HCT116 (cell line): Measurements from ENCODE around the gene TRPM3. TPM values are rescaled to one million over a fixed set of nuclear protein-coding genes. Genes with fewer than 3 reads are reported as not detected.

Experiments
- ATAC-seq: fragments of 200-7000 bp; cut with Tn5 transposase; 2 replicates; pipeline ENCODE4 v1.9.1; 2020; ENCODE audit warnings: mild to moderate bottlenecking, moderate library complexity
- BruUV-seq: library from RNA; stranded (reverse); fragments of 400-500 nt; replicated peaks from 2 replicates; lab custom pipeline; 2021; lab: Mats Ljungman, UMichigan
- CTCF ChIA-PET: fragments of 300-600 bp; sonication (Branson Sonifier 250); formaldehyde crosslinking; loops from one replicate; lab custom pipeline; 2021; ENCODE audit warnings: antibody characterized with exemption; lab: Charles Lee
- POLR2A ChIA-PET: fragments of 300-600, 350-600 bp; sonication (Branson Sonifier 250); formaldehyde crosslinking; loops from one replicate; lab custom pipeline; 2021; ENCODE audit warnings: antibody characterized with exemption; lab: Charles Lee
- RAD21 ChIA-PET, 2 experiments: fragments of 300-600 bp; sonication (Branson Sonifier 250); formaldehyde crosslinking; loops; one replicate each; lab custom pipeline; 2023; ENCODE audit warnings: low total read pairs in 2 of 2; ENCODE audit not compliant: uncharacterized antibody in 2 of 2, unreplicated experiment in 2 of 2, low non-redundant PET in 1 of 2; lab: Charles Lee
- DNase-seq: peaks from one replicate; pipeline ENCODE4 v3.0.0-alpha.2; 2010; ENCODE audit warnings: low read depth, low spot score
- H2AFZ ChIP-seq: fragments of 200-600 bp; shearing (Covaris generic), sonication (generic); 2 replicates; pipeline ENCODE4 v1.6.1; 2017; ENCODE audit warnings: low read depth, mixed run types, mixed read lengths, antibody characterized with exemption, low read length; ENCODE audit not compliant: poor library complexity, severe bottlenecking
- H3K27ac ChIP-seq: 2 replicates; pipeline ENCODE4 v1.5.1; 2012; ENCODE audit warnings: low read depth, low read length
- H3K27me3 ChIP-seq: fragments of 200-600 bp; sonication (generic); 2 replicates; pipeline ENCODE4 v1.6.1; 2016; ENCODE audit warnings: mixed run types, low read length, mixed read lengths; ENCODE audit not compliant: insufficient read depth
- H3K36me3 ChIP-seq, 2 experiments: fragments of 200-500 bp in 1 of 2; fragments of 200-600 bp in 1 of 2; sonication (Bioruptor generic) in 1 of 2; sonication (generic) in 1 of 2; 2 replicates each; pipeline versions ENCODE4 v1.5.1 to v1.6.1; 2014 to 2016; ENCODE audit warnings: low read length in 2 of 2, inconsistent platforms in 1 of 2, mixed read lengths in 1 of 2, mixed run types in 1 of 2; ENCODE audit not compliant: insufficient read depth in 2 of 2, control insufficient read depth in 1 of 2
- H3K4me1 ChIP-seq, 2 experiments: fragments of 200-600 bp in 1 of 2; sonication (generic) in 1 of 2; 2 replicates each; pipeline versions ENCODE4 v1.5.1 to v1.6.1; 2012 to 2017; ENCODE audit warnings: low read length in 2 of 2, inconsistent platforms in 1 of 2, mild to moderate bottlenecking in 1 of 2, mixed read lengths in 1 of 2, mixed run types in 1 of 2, moderate library complexity in 1 of 2; ENCODE audit not compliant: insufficient read depth in 2 of 2, control insufficient read depth in 1 of 2
- H3K4me2 ChIP-seq: fragments of 200-600 bp; sonication (generic); 2 replicates; pipeline ENCODE4 v1.6.1; 2017; ENCODE audit warnings: mixed run types, low read length, mixed read lengths
- H3K4me3 ChIP-seq, 2 experiments: fragments of 200-600 bp in 1 of 2; sonication (generic) in 1 of 2; replicated peaks in 1 of 2; 2 replicates each; pipeline ENCODE4 v1.5.1; 2011 to 2016; ENCODE audit warnings: low read length in 2 of 2, control low read depth in 1 of 2, low read depth in 1 of 2, mild to moderate bottlenecking in 1 of 2, mixed read lengths in 1 of 2, mixed run types in 1 of 2
- H3K79me2 ChIP-seq: fragments of 200-600 bp; sonication (generic); 2 replicates; pipeline ENCODE4 v1.6.1; 2017; ENCODE audit warnings: mild to moderate bottlenecking, mixed run types, low read length, moderate library complexity, mixed read lengths; ENCODE audit not compliant: insufficient read depth
- H3K9ac ChIP-seq: fragments of 200-600 bp; sonication (generic); 2 replicates; pipeline ENCODE4 v1.6.1; 2016; ENCODE audit warnings: low read length, mixed read lengths
- H3K9me2 ChIP-seq: fragments of 200-600 bp; sonication (generic), shearing (Covaris generic); 2 replicates; pipeline ENCODE4 v1.6.1; 2017; ENCODE audit warnings: mixed run types, mild to moderate bottlenecking, moderate library complexity; ENCODE audit not compliant: insufficient read depth
- H3K9me3 ChIP-seq, 2 experiments: fragments of 200-500 bp in 1 of 2; fragments of 200-600 bp in 1 of 2; sonication (Bioruptor generic) in 1 of 2; sonication (generic) in 1 of 2; 2 replicates each; pipeline ENCODE4 v1.6.1; 2014 to 2017; ENCODE audit warnings: low read length in 2 of 2, mixed read lengths in 2 of 2, inconsistent platforms in 1 of 2, low read depth in 1 of 2, mild to moderate bottlenecking in 1 of 2, mixed run types in 1 of 2, moderate library complexity in 1 of 2; ENCODE audit not compliant: control insufficient read depth in 1 of 2, insufficient read depth in 1 of 2
- H4K20me1 ChIP-seq: fragments of 200-600 bp; sonication (generic), shearing (Covaris generic); 2 replicates; pipeline ENCODE4 v1.6.1; 2017; ENCODE audit warnings: mixed run types, mild to moderate bottlenecking, moderate library complexity; ENCODE audit not compliant: insufficient read depth
- ATF3 ChIP-seq: IDR thresholded peaks from 2 replicates; pipeline ENCODE4 v1.6.1; 2012
- CBX3 ChIP-seq: IDR thresholded peaks from 2 replicates; pipeline ENCODE4 v1.6.1; 2012; ENCODE audit warnings: low read depth
- CEBPB ChIP-seq: IDR thresholded peaks from 2 replicates; pipeline ENCODE4 v1.6.1; 2012; ENCODE audit warnings: low read depth
- EGR1 ChIP-seq: IDR thresholded peaks from 2 replicates; pipeline ENCODE4 v1.6.1; 2012; ENCODE audit warnings: low read depth
- EZH2 ChIP-seq: fragments of 200-600 bp; sonication (generic); IDR thresholded peaks from 2 replicates; pipeline ENCODE4 v1.6.1; 2017; ENCODE audit warnings: antibody characterized with exemption, mixed run types
- FOSL1 ChIP-seq: IDR thresholded peaks from 2 replicates; pipeline ENCODE4 v1.6.1; 2012; ENCODE audit warnings: low read depth
- MAX ChIP-seq: IDR thresholded peaks from 2 replicates; pipeline ENCODE4 v1.6.1; 2012
- POLR2A ChIP-seq: IDR thresholded peaks from 2 replicates; pipeline ENCODE4 v1.7.0; 2011; ENCODE audit warnings: borderline replicate concordance; ENCODE audit not compliant: insufficient read depth, insufficient read length; ENCODE audit errors: extremely low read depth
- POLR2AphosphoS5 ChIP-seq: IDR thresholded peaks from 2 replicates; pipeline ENCODE4 v1.6.1; 2011; ENCODE audit warnings: mild to moderate bottlenecking, low read depth, low read length, moderate library complexity
- SIN3A ChIP-seq: IDR thresholded peaks from 2 replicates; pipeline ENCODE4 v1.6.1; 2012; ENCODE audit warnings: low read depth
- SP1 ChIP-seq: IDR thresholded peaks from 2 replicates; pipeline ENCODE4 v1.6.1; 2012; ENCODE audit warnings: low read depth
- SRF ChIP-seq: IDR thresholded peaks from 2 replicates; pipeline ENCODE4 v1.6.1; 2012; ENCODE audit warnings: low read depth
- TCF7L2 ChIP-seq: IDR thresholded peaks from 2 replicates; pipeline ENCODE4 v1.7.0; 2011; ENCODE audit warnings: borderline replicate concordance, inconsistent platforms; ENCODE audit not compliant: insufficient read depth, insufficient read length; ENCODE audit errors: extremely low read depth
- YY1 ChIP-seq: IDR thresholded peaks from 2 replicates; pipeline ENCODE4 v1.6.1; 2011; ENCODE audit warnings: low read length, low read depth, moderate library complexity, mild to moderate bottlenecking; ENCODE audit not compliant: insufficient replicate concordance; ENCODE audit errors: extremely low read depth
- ZFX ChIP-seq: fragments of 450-650 bp; IDR thresholded peaks from 2 replicates; pipeline ENCODE4 v1.6.1; 2017
- ZNF274 ChIP-seq: fragments of 200-500 bp; sonication (Bioruptor generic); IDR thresholded peaks from 2 replicates; pipeline ENCODE4 v1.6.1; 2014; ENCODE audit warnings: mild to moderate bottlenecking, low read depth, low read length, inconsistent platforms
- intact Hi-C: fragments of 100-400 bp; cut with micrococcal nuclease; formaldehyde crosslinking; loops from 2 replicates; pipeline ENCODE4 v1.10.0; 2022
- total RNA-seq: library from RNA; stranded (reverse); gene quantifications from one replicate; pipeline ENCODE4 v1.2.1, GENCODE V29; 2021; ENCODE audit not compliant: unreplicated experiment
- TF ChIP-seq, protein P1 (sequence below), 3 experiments: fragments of 200-600 bp in 1 of 3; sonication (generic) in 1 of 3; IDR thresholded peaks in 2 of 3; conservative IDR thresholded peaks in 1 of 3; 2 replicates each; pipeline ENCODE4 v1.5.1; 2012 to 2017; ENCODE audit warnings: low read depth in 2 of 3, low read length in 2 of 3, antibody characterized with exemption in 1 of 3, borderline replicate concordance in 1 of 3, control low read depth in 1 of 3, mild to moderate bottlenecking in 1 of 3, mixed read lengths in 1 of 3, mixed run types in 1 of 3, moderate library complexity in 1 of 3; ENCODE audit not compliant: insufficient read depth in 1 of 3
- TF ChIP-seq, protein P2 (sequence below): IDR thresholded peaks from 2 replicates; pipeline ENCODE4 v1.6.1; 2011; ENCODE audit warnings: mild to moderate bottlenecking, low read length, moderate library complexity; ENCODE audit not compliant: insufficient replicate concordance; ENCODE audit errors: extremely low read depth

The TRPM3 gene
- total RNA-seq, 1 experiment from 2014 or later = not detected

DNA sequence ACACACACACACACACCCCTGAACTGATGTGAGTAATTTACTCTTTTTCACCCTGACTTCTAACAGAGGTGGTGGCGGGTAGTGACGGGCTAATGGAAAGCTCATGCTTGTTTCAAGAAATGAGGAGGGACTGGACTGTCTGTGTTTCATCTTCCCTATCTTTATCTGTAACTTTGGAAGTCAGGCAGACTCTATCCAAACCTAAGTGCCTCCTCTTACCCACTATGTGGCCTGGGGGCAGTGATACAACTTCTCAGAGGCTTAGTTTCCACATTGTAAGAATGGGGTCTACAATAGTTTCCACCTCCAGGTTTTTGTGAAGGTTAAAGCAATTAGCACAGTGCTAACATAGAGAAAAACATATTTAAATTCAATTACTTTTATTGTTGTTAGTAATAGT is 5.9 kb upstream of the TRPM3 start (continued):
- no peak for TF ChIP-seq EZH2
- TF ChIP-seq EGR1 = no peak
- no peak for TF ChIP-seq CEBPB
- TF ChIP-seq ATF3 = no peak
- no peak for TF ChIP-seq FOSL1
- no peak for TF ChIP-seq ZFX
- no peak for TF ChIP-seq ZNF274

DNA sequence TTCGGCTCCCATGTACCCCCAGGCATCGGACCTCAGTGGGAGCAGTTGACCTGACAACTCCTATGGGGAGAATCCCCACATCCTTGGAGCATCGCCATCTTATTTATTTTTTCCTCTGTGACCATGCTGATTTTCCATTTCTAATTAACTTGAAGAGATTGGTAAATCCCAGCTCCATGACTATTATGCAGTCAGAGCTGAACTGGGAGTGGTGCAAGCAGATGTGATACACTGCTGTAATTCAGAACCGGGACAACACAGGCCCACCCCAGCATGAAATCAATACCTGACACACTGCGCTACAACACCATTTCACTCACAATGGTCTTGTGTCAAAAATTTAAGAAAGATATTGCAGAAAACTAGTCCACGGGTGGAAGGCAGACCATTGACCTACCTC is 1.0 kb upstream of the TRPM3 start:
- Histone ChIP-seq H3K27me3 (peaks cover 36% of the 10 kb centered on the region), H4K20me1 (no peaks in the 10 kb centered on the region), H3K27ac (no peak overlapping the region), H3K36me3 (no peaks in the 10 kb centered on the region), H3K79me2 (no peaks in the 10 kb centered on the region), H3K4me1 (no peaks in the 10 kb centered on the region), H2AFZ (no peak overlapping the region), H3K9ac (no peak overlapping the region), H3K4me2 (no peak overlapping the region), H3K4me3 (no peak overlapping the region), H3K9me2 (no peaks in the 10 kb centered on the region), H3K9me3 (no peaks in the 10 kb centered on the region)
- ATAC-seq = no peak
- CTCF ChIA-PET = no interaction called here
- RAD21 ChIA-PET = no interaction called here
- BruUV-seq = no TSS peak
- no peak for TF ChIP-seq MAX
- no peak for TF ChIP-seq EZH2
- no peak for TF ChIP-seq FOSL1
- TF ChIP-seq YY1 = no peak
- TF ChIP-seq EGR1 = no peak
- TF ChIP-seq, protein P1, sequence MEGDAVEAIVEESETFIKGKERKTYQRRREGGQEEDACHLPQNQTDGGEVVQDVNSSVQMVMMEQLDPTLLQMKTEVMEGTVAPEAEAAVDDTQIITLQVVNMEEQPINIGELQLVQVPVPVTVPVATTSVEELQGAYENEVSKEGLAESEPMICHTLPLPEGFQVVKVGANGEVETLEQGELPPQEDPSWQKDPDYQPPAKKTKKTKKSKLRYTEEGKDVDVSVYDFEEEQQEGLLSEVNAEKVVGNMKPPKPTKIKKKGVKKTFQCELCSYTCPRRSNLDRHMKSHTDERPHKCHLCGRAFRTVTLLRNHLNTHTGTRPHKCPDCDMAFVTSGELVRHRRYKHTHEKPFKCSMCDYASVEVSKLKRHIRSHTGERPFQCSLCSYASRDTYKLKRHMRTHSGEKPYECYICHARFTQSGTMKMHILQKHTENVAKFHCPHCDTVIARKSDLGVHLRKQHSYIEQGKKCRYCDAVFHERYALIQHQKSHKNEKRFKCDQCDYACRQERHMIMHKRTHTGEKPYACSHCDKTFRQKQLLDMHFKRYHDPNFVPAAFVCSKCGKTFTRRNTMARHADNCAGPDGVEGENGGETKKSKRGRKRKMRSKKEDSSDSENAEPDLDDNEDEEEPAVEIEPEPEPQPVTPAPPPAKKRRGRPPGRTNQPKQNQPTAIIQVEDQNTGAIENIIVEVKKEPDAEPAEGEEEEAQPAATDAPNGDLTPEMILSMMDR (IDR thresholded peaks at IDR 0.05 in 2 of 3, conservative IDR thresholded peaks at IDR 0.05 in 1 of 3; ENCODE audit: borderline replicate concordance in 1 of 3, insufficient read depth in 1 of 3, low read depth in 2 of 3, low read length in 2 of 3) = no peak
- no peak for TF ChIP-seq POLR2AphosphoS5
- no peak for TF ChIP-seq ZNF274
- TF ChIP-seq, protein P2, sequence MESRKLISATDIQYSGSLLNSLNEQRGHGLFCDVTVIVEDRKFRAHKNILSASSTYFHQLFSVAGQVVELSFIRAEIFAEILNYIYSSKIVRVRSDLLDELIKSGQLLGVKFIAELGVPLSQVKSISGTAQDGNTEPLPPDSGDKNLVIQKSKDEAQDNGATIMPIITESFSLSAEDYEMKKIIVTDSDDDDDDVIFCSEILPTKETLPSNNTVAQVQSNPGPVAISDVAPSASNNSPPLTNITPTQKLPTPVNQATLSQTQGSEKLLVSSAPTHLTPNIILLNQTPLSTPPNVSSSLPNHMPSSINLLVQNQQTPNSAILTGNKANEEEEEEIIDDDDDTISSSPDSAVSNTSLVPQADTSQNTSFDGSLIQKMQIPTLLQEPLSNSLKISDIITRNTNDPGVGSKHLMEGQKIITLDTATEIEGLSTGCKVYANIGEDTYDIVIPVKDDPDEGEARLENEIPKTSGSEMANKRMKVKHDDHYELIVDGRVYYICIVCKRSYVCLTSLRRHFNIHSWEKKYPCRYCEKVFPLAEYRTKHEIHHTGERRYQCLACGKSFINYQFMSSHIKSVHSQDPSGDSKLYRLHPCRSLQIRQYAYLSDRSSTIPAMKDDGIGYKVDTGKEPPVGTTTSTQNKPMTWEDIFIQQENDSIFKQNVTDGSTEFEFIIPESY = no peak
- TF ChIP-seq SIN3A = no peak
- no peak for TF ChIP-seq TCF7L2
- no peak for TF ChIP-seq SRF
- TF ChIP-seq CBX3 = no peak
- TF ChIP-seq CEBPB = no peak
- no peak for TF ChIP-seq ATF3
- TF ChIP-seq SP1 = no peak
- no peak for TF ChIP-seq POLR2A
- POLR2A ChIA-PET = no interaction called here
- intact Hi-C loops = no loop called here
- no peak for DNase-seq
